NCI-H748 (cell line): ENCODE measurements around the gene HS3ST3B1.

Experiments used
- DNase-seq: peaks from one replicate; lab custom pipeline; 2025; ENCODE audit not compliant: unreplicated experiment; lab: John Stamatoyannopoulos, UW

The HS3ST3B1 gene

GRCh38 chr17:14398766-14399165, 97.9 kb downstream of the HS3ST3B1 start:
- DNase-seq = no peak
